H9 (cell line): ENCODE measurements around the gene RIPOR1. TPM values are rescaled to one million over a fixed set of nuclear protein-coding genes. Genes with fewer than 3 reads are reported as not detected.

Source experiments
- DNase-seq: peaks from one replicate; pipeline ENCODE4 v3.0.0-alpha.2; 2017
- H2AFZ ChIP-seq: one replicate; pipeline ENCODE4 v1.6.1; 2013; ENCODE audit warnings: mild to moderate bottlenecking, low read length, control low read depth, moderate library complexity
- H2AK5ac ChIP-seq: 2 replicates; pipeline ENCODE4 v1.6.1; 2013; ENCODE audit warnings: low read length, control low read depth, mixed read lengths; ENCODE audit not compliant: insufficient read length
- H2BK120ac ChIP-seq: one replicate; pipeline ENCODE4 v1.6.1; 2013; ENCODE audit warnings: low read depth, mild to moderate bottlenecking, low read length, control low read depth, inconsistent platforms; ENCODE audit not compliant: poor library complexity, severe bottlenecking
- H2BK12ac ChIP-seq: 2 replicates; pipeline ENCODE4 v1.6.1; 2013; ENCODE audit warnings: low read length, control low read depth, mixed read lengths, low read depth; ENCODE audit not compliant: insufficient read length
- H2BK15ac ChIP-seq: 2 replicates; pipeline ENCODE4 v1.6.1; 2013; ENCODE audit warnings: low read depth, low read length, control low read depth
- H2BK20ac ChIP-seq: one replicate; pipeline ENCODE4 v1.6.1; 2013; ENCODE audit warnings: low read depth, mild to moderate bottlenecking, low read length, control low read depth, inconsistent platforms; ENCODE audit not compliant: poor library complexity, severe bottlenecking
- H2BK5ac ChIP-seq: 2 replicates; pipeline ENCODE4 v1.6.1; 2013; ENCODE audit warnings: low read length, control low read depth, mixed read lengths; ENCODE audit not compliant: insufficient read length
- H3K14ac ChIP-seq: 2 replicates; pipeline ENCODE4 v1.6.1; 2013; ENCODE audit warnings: low read length, control low read depth; ENCODE audit not compliant: insufficient read depth
- H3K18ac ChIP-seq: 2 replicates; pipeline ENCODE4 v1.6.1; 2013; ENCODE audit warnings: low read depth, mild to moderate bottlenecking, mixed read lengths, low read length, control low read depth; ENCODE audit not compliant: insufficient read length
- H3K23ac ChIP-seq: 2 replicates; pipeline ENCODE4 v1.6.1; 2013; ENCODE audit warnings: low read length, control low read depth, mixed read lengths, low read depth; ENCODE audit not compliant: insufficient read length
- H3K23me2 ChIP-seq: 2 replicates; pipeline ENCODE4 v1.6.1; 2013; ENCODE audit warnings: low read depth, mild to moderate bottlenecking, mixed read lengths, low read length, control low read depth; ENCODE audit not compliant: insufficient read length, poor library complexity, severe bottlenecking
- H3K27ac ChIP-seq: 2 replicates; pipeline ENCODE4 v1.5.1; 2013; ENCODE audit warnings: low read length, control low read depth, mixed read lengths, low read depth; ENCODE audit not compliant: insufficient read length
- H3K27me3 ChIP-seq: 2 replicates; pipeline ENCODE4 v1.6.1; 2013; ENCODE audit warnings: low read length, control low read depth, inconsistent platforms; ENCODE audit not compliant: insufficient read depth
- H3K4ac ChIP-seq: 2 replicates; pipeline ENCODE4 v1.6.1; 2013; ENCODE audit warnings: low read depth, mild to moderate bottlenecking, control low read depth, inconsistent platforms, low read length, moderate library complexity
- H3K4me1 ChIP-seq: 2 replicates; pipeline ENCODE4 v1.6.1; 2013; ENCODE audit warnings: low read length, control low read depth, inconsistent platforms; ENCODE audit not compliant: insufficient read depth
- H3K4me2 ChIP-seq: 2 replicates; pipeline ENCODE4 v1.6.1; 2013; ENCODE audit warnings: low read length, control low read depth, mixed read lengths; ENCODE audit not compliant: insufficient read length, insufficient read depth
- H3K56ac ChIP-seq: 2 replicates; pipeline ENCODE4 v1.6.1; 2013; ENCODE audit warnings: low read depth, mild to moderate bottlenecking, mixed read lengths, low read length, control low read depth; ENCODE audit not compliant: insufficient read length
- H3K79me1 ChIP-seq: 2 replicates; pipeline ENCODE4 v1.6.1; 2013; ENCODE audit warnings: low read depth, mild to moderate bottlenecking, moderate library complexity, low read length, control low read depth, inconsistent platforms; ENCODE audit not compliant: insufficient read depth, poor library complexity, severe bottlenecking
- H3K79me2 ChIP-seq: 2 replicates; pipeline ENCODE4 v1.6.1; 2013; ENCODE audit warnings: low read length, control low read depth, inconsistent platforms; ENCODE audit not compliant: insufficient read depth
- H3K9ac ChIP-seq: 2 replicates; pipeline ENCODE4 v1.6.1; 2013; ENCODE audit warnings: low read length, control low read depth, mixed read lengths; ENCODE audit not compliant: insufficient read length; ENCODE audit errors: extremely low read depth
- H3K9me3 ChIP-seq: one replicate; pipeline ENCODE4 v1.6.1; 2013; ENCODE audit warnings: low read depth, low read length, inconsistent platforms; ENCODE audit not compliant: control insufficient read depth
- H3T11ph ChIP-seq: one replicate; pipeline ENCODE4 v1.6.1; 2013; ENCODE audit warnings: mild to moderate bottlenecking, low read length, control low read depth, inconsistent platforms
- H4K20me1 ChIP-seq: one replicate; pipeline ENCODE4 v1.6.1; 2013; ENCODE audit not compliant: control insufficient read depth, insufficient read length, insufficient read depth
- H4K5ac ChIP-seq: 2 replicates; pipeline ENCODE4 v1.6.1; 2013; ENCODE audit warnings: low read depth, mild to moderate bottlenecking, mixed read lengths, low read length, control low read depth; ENCODE audit not compliant: insufficient read length
- H4K8ac ChIP-seq: replicated peaks from 2 replicates; pipeline ENCODE4 v1.6.1; 2013; ENCODE audit warnings: low read length, control low read depth, mixed read lengths, low read depth; ENCODE audit not compliant: insufficient read length
- H4K91ac ChIP-seq: 2 replicates; pipeline ENCODE4 v1.6.1; 2013; ENCODE audit warnings: low read depth, mild to moderate bottlenecking, moderate library complexity, mixed read lengths, low read length, control low read depth; ENCODE audit not compliant: insufficient read length
- H3K27ac Mint-ChIP-seq, 3 experiments: 2 replicates in 2 of 3; 3 replicates in 1 of 3; pipeline ENCODE4 v1.8.0; 2020 to 2021; ENCODE audit warnings: mixed read lengths in 3 of 3, mild to moderate bottlenecking in 1 of 3, moderate library complexity in 1 of 3
- H3K27me3 Mint-ChIP-seq: 2 replicates; pipeline ENCODE4 v1.8.0; 2021; ENCODE audit warnings: low read depth, mild to moderate bottlenecking, moderate library complexity, mixed read lengths
- H3K36me3 Mint-ChIP-seq, 3 experiments: 2 replicates in 2 of 3; 3 replicates in 1 of 3; pipeline ENCODE4 v1.8.0; 2020 to 2021; ENCODE audit warnings: low read depth in 3 of 3, mixed read lengths in 3 of 3; ENCODE audit not compliant: insufficient read depth in 1 of 3
- H3K4me1 Mint-ChIP-seq, 2 experiments: 2 replicates each; pipeline ENCODE4 v1.8.0; 2020; ENCODE audit warnings: mixed read lengths in 2 of 2
- H3K4me3 Mint-ChIP-seq, 2 experiments: 2 replicates in 1 of 2; 3 replicates in 1 of 2; pipeline ENCODE4 v1.8.0; 2020 to 2021; ENCODE audit warnings: mild to moderate bottlenecking in 2 of 2, mixed read lengths in 2 of 2, moderate library complexity in 1 of 2
- H3K9me3 Mint-ChIP-seq, 2 experiments: 2 replicates in 1 of 2; 3 replicates in 1 of 2; pipeline ENCODE4 v1.8.0; 2020; ENCODE audit warnings: mild to moderate bottlenecking in 2 of 2, mixed read lengths in 2 of 2, moderate library complexity in 1 of 2
- WGBS: extraction: QIAGEN DNeasy Blood & Tissue Kit; methylation state at CpG from one replicate; pipeline ENCODE4 v1.1.7; 2013; ENCODE audit warnings: missing lambda C conversion rate, low lambda C conversion rate, mixed read lengths; ENCODE audit not compliant: insufficient read length; ENCODE audit errors: extremely low coverage; 5-methylcytosine and 5-hydroxymethylcytosine counted together
- total RNA-seq: library from RNA; stranded (reverse); gene quantifications from 2 replicates; pipeline ENCODE4 v1.2.1, GENCODE V29; 2021
- TF ChIP-seq, protein P1 (sequence below): fragments of 200-600 bp; sonication (generic); conservative IDR thresholded peaks from 3 replicates; pipeline ENCODE4 v1.8.0; 2021; ENCODE audit warnings: antibody characterized with exemption, mild to moderate bottlenecking

The RIPOR1 gene
- total RNA-seq, 1 experiment from 2014 or later: 14.3 TPM

DNA sequence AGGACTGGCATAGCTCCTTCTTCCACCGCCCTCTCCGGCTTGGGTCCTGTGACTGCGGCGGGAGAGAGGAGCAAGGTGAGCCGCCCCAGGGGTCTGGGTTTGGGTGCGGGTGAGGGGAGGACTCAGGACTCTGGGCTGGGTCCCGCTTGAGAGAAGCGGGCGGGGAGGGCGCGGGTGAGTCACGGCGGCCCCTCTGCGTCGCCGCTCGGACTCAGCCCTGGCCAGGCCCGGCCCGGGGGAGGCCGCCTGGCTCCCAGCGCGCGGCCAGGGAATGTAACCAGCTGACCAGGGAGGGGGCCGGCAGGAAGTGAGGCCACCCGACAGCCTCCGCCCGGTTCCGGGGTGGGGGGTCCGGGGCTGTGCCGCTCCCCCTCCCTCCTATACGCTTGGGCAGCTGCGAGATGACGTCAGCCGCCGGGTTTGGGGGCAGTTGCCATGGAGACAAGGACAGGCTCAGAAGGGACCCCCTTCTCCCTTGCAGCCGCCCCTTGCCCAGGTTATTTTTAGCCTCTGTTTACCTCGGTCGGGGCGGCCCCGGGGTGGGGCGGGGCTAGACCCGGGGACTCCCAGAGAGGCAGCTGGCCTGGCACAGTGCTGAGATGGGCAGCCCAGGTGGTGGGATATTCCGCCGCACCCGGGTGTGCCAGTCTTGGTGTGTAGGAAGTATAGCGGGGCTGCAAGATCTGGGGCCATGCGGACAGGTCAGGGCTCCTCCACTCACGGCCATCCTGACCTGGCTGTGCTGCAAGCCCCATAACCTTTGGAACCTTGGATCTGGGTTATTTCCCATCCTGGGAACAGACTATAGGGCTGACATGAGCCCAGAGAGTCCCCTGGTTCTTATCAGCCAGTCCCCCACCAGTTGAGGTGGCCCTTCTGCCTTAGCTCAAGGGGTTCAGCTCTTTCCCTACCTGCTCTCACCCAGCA lies 1.6 kb downstream of the RIPOR1 start:
- no peak overlapping the region for H3K27ac ChIP-seq
- H2BK20ac ChIP-seq: no peak overlapping the region
- H2BK120ac ChIP-seq: no peak overlapping the region
- H4K5ac ChIP-seq: no peak overlapping the region
- no peak for DNase-seq
- H2AK5ac ChIP-seq: no peak overlapping the region
- H3K4me3 Mint-ChIP-seq: peak overlapping the region; percentile 58 to 83
- no peaks in the 10 kb centered on the region for H3K36me3 Mint-ChIP-seq
- H3K23ac ChIP-seq: no peak overlapping the region
- peak overlapping the region; percentile 82 for H3K4me2 ChIP-seq
- TF ChIP-seq, protein P1, sequence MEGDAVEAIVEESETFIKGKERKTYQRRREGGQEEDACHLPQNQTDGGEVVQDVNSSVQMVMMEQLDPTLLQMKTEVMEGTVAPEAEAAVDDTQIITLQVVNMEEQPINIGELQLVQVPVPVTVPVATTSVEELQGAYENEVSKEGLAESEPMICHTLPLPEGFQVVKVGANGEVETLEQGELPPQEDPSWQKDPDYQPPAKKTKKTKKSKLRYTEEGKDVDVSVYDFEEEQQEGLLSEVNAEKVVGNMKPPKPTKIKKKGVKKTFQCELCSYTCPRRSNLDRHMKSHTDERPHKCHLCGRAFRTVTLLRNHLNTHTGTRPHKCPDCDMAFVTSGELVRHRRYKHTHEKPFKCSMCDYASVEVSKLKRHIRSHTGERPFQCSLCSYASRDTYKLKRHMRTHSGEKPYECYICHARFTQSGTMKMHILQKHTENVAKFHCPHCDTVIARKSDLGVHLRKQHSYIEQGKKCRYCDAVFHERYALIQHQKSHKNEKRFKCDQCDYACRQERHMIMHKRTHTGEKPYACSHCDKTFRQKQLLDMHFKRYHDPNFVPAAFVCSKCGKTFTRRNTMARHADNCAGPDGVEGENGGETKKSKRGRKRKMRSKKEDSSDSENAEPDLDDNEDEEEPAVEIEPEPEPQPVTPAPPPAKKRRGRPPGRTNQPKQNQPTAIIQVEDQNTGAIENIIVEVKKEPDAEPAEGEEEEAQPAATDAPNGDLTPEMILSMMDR: no peak
- H2AFZ ChIP-seq: no peak overlapping the region
- no peak overlapping the region for H3K27ac Mint-ChIP-seq
- H4K91ac ChIP-seq: no peak overlapping the region
- peak overlapping the region; percentile 9 for H3K18ac ChIP-seq
- H3T11ph ChIP-seq: no peak overlapping the region
- peaks cover 18% of the 10 kb centered on the region for H3K23me2 ChIP-seq
- no peaks in the 10 kb centered on the region for H3K79me1 ChIP-seq
- peaks cover 10 to 11% of the 10 kb centered on the region in 2 experiments for H3K4me1 Mint-ChIP-seq
- no peaks in the 10 kb centered on the region for H4K20me1 ChIP-seq
- no peak overlapping the region for H2BK12ac ChIP-seq
- no peak overlapping the region for H3K4ac ChIP-seq
- H3K27me3 Mint-ChIP-seq: peaks cover 92% of the 10 kb centered on the region
- H3K14ac ChIP-seq: peak overlapping the region; percentile 9; the same call in 1 of the 2 replicates
- H3K9me3 ChIP-seq: no peaks in the 10 kb centered on the region
- no peak overlapping the region for H4K8ac ChIP-seq
- H3K4me1 ChIP-seq: no peaks in the 10 kb centered on the region; the same call in 1 of the 2 replicates
- H3K9ac ChIP-seq: no peak overlapping the region
- H2BK15ac ChIP-seq: no peak overlapping the region
- H3K79me2 ChIP-seq: no peaks in the 10 kb centered on the region
- no peak overlapping the region for H3K56ac ChIP-seq
- WGBS: no CpG with 5 or more reads among the region's 48 CpGs
- H3K27me3 ChIP-seq: peaks cover 60% of the 10 kb centered on the region; the same call in 1 of the 2 replicates
- H3K9me3 Mint-ChIP-seq: peaks cover 0 to 4% of the 10 kb centered on the region in 2 experiments; a peak in 1 of 5 replicates
- no peak overlapping the region for H2BK5ac ChIP-seq
